Mucosa of rectum (tissue), 2 donors: ENCODE data around the gene DLGAP1.

Experiments used
- H3K27ac ChIP-seq, 2 donors: one replicate each; pipeline ENCODE4 v1.7.0; 2013; ENCODE audit warnings: inconsistent platforms in 2 of 2, low read depth in 2 of 2, low read length in 2 of 2
- H3K27me3 ChIP-seq, 2 donors: one replicate each; pipeline ENCODE4 v1.7.0; 2013; ENCODE audit warnings: low read length in 2 of 2; ENCODE audit not compliant: control insufficient read depth in 2 of 2, insufficient read depth in 2 of 2
- H3K36me3 ChIP-seq, 2 donors: one replicate each; pipeline ENCODE4 v1.7.0; 2013; ENCODE audit warnings: low read length in 2 of 2; ENCODE audit not compliant: control insufficient read depth in 2 of 2, insufficient read depth in 2 of 2
- H3K4me1 ChIP-seq, 2 donors: one replicate each; pipeline ENCODE4 v1.7.0; 2013; ENCODE audit warnings: low read length in 2 of 2, mild to moderate bottlenecking in 1 of 2; ENCODE audit not compliant: control insufficient read depth in 2 of 2, insufficient read depth in 2 of 2
- H3K4me3 ChIP-seq, 2 donors: one replicate each; pipeline ENCODE4 v1.7.0; 2013; ENCODE audit warnings: low read length in 2 of 2
- H3K9ac ChIP-seq, 2 donors: one replicate each; pipeline ENCODE4 v1.7.0; 2013; ENCODE audit warnings: low read length in 2 of 2, low read depth in 1 of 2, mild to moderate bottlenecking in 1 of 2
- H3K9me3 ChIP-seq, 2 donors: one replicate each; pipeline ENCODE4 v1.7.0; 2013; ENCODE audit warnings: low read length in 2 of 2; ENCODE audit not compliant: control insufficient read depth in 2 of 2
- donor health status: healthy.
- donor health status: Normal muscosa, but diverticular disease.

Gene DLGAP1

GRCh38 chr18:4251206-4251605 lies 203.9 kb downstream of the DLGAP1 start:
- Histone ChIP-seq H3K4me1 (no peaks in the 10 kb centered on the region), H3K27ac (no peak overlapping the region), H3K4me3 (no peak overlapping the region), H3K9ac (no peak overlapping the region), H3K36me3 (no peaks in the 10 kb centered on the region), H3K27me3 (no peaks in the 10 kb centered on the region), H3K9me3 (no peaks in the 10 kb centered on the region)

GRCh38 chr18:4250141-4250540 lies 205.0 kb downstream of the DLGAP1 start:
- H3K4me3 ChIP-seq: no peak overlapping the region
- H3K27me3 ChIP-seq: no peaks in the 10 kb centered on the region
- H3K9ac ChIP-seq: no peak overlapping the region
- no peaks in the 10 kb centered on the region for H3K9me3 ChIP-seq
- no peaks in the 10 kb centered on the region for H3K4me1 ChIP-seq
- no peak overlapping the region for H3K27ac ChIP-seq
- H3K36me3 ChIP-seq: no peaks in the 10 kb centered on the region

- H3K27ac ChIP-seq: no peak overlapping the region
- no peak overlapping the region for H3K9ac ChIP-seq
- H3K36me3 ChIP-seq: no peaks in the 10 kb centered on the region
- H3K4me3 ChIP-seq: no peak overlapping the region
- H3K27me3 ChIP-seq: no peaks in the 10 kb centered on the region
- H3K4me1 ChIP-seq: no peaks in the 10 kb centered on the region
- no peaks in the 10 kb centered on the region for H3K9me3 ChIP-seq
These were observed 206.4 kb downstream of the DLGAP1 start for GRCh38 chr18:4248686-4249085.

GRCh38 chr18:4246374-4246773 lies 208.7 kb downstream of the DLGAP1 start:
- no peaks in the 10 kb centered on the region for H3K9me3 ChIP-seq
- H3K36me3 ChIP-seq: no peaks in the 10 kb centered on the region
- H3K9ac ChIP-seq: no peak overlapping the region
- H3K27ac ChIP-seq: no peak overlapping the region
- H3K4me3 ChIP-seq: no peak overlapping the region
- H3K4me1 ChIP-seq: no peaks in the 10 kb centered on the region
- no peaks in the 10 kb centered on the region for H3K27me3 ChIP-seq

GRCh38 chr18:4245456-4245855 lies 209.7 kb downstream of the DLGAP1 start:
- Histone ChIP-seq H3K27ac (no peak overlapping the region), H3K4me1 (no peaks in the 10 kb centered on the region), H3K9ac (no peak overlapping the region), H3K9me3 (no peaks in the 10 kb centered on the region), H3K36me3 (no peaks in the 10 kb centered on the region), H3K4me3 (no peak overlapping the region), H3K27me3 (no peaks in the 10 kb centered on the region)

GRCh38 chr18:4242431-4243161 lies 212.5 kb downstream of the DLGAP1 start:
- Histone ChIP-seq H3K9ac (no peak overlapping the region), H3K4me3 (no peak overlapping the region), H3K27ac (no peak overlapping the region), H3K4me1 (no peaks in the 10 kb centered on the region), H3K9me3 (no peaks in the 10 kb centered on the region), H3K36me3 (no peaks in the 10 kb centered on the region), H3K27me3 (no peaks in the 10 kb centered on the region)

- Histone ChIP-seq H3K36me3 (no peaks in the 10 kb centered on the region), H3K27me3 (no peaks in the 10 kb centered on the region), H3K9me3 (no peaks in the 10 kb centered on the region), H3K9ac (no peak overlapping the region), H3K4me1 (no peaks in the 10 kb centered on the region), H3K27ac (no peak overlapping the region), H3K4me3 (no peak overlapping the region)
These were observed 214.0 kb downstream of the DLGAP1 start for GRCh38 chr18:4241090-4241617.

- no peaks in the 10 kb centered on the region for H3K4me1 ChIP-seq
- no peak overlapping the region for H3K4me3 ChIP-seq
- no peak overlapping the region for H3K9ac ChIP-seq
- H3K9me3 ChIP-seq: no peaks in the 10 kb centered on the region
- H3K36me3 ChIP-seq: no peaks in the 10 kb centered on the region
- no peak overlapping the region for H3K27ac ChIP-seq
- no peaks in the 10 kb centered on the region for H3K27me3 ChIP-seq
These were observed 216.1 kb downstream of the DLGAP1 start for GRCh38 chr18:4238966-4239365.

GRCh38 chr18:4237664-4238041 lies 217.5 kb downstream of the DLGAP1 start:
- Histone ChIP-seq H3K27ac (no peak overlapping the region), H3K36me3 (no peaks in the 10 kb centered on the region), H3K4me3 (no peak overlapping the region), H3K4me1 (no peaks in the 10 kb centered on the region), H3K9me3 (no peaks in the 10 kb centered on the region), H3K27me3 (no peaks in the 10 kb centered on the region), H3K9ac (no peak overlapping the region)

GRCh38 chr18:4236940-4237663 lies 218.0 kb downstream of the DLGAP1 start:
- H3K4me3 ChIP-seq: no peak overlapping the region
- no peaks in the 10 kb centered on the region for H3K9me3 ChIP-seq
- H3K4me1 ChIP-seq: no peaks in the 10 kb centered on the region
- H3K36me3 ChIP-seq: no peaks in the 10 kb centered on the region
- H3K27ac ChIP-seq: no peak overlapping the region
- no peaks in the 10 kb centered on the region for H3K27me3 ChIP-seq
- H3K9ac ChIP-seq: no peak overlapping the region
